Sigmoid colon (tissue), 4 donors: ENCODE results near the gene CENPF.

Experiments used
- CTCF ChIP-seq, 4 experiments: fragments of 450-650 bp in 3 of 4; fragments of 200-600 bp in 1 of 4; IDR thresholded peaks; one replicate each; pipeline ENCODE4 v1.5.1; 2016 to 2019; ENCODE audit warnings: antibody characterized with exemption in 4 of 4, mild to moderate bottlenecking in 3 of 4, moderate library complexity in 2 of 4
- POLR2A ChIP-seq, 2 donors: fragments of 450-650 bp; IDR thresholded peaks; one replicate each; pipeline ENCODE4 v1.6.1; 2016; ENCODE audit warnings: antibody characterized with exemption in 2 of 2, mild to moderate bottlenecking in 2 of 2, moderate library complexity in 2 of 2
- POLR2AphosphoS5 ChIP-seq, 4 donors: sonication (generic); formaldehyde crosslinking; IDR thresholded peaks; one replicate each; pipeline ENCODE4 v1.6.1; 2017; ENCODE audit warnings: antibody characterized with exemption in 4 of 4

DNA sequence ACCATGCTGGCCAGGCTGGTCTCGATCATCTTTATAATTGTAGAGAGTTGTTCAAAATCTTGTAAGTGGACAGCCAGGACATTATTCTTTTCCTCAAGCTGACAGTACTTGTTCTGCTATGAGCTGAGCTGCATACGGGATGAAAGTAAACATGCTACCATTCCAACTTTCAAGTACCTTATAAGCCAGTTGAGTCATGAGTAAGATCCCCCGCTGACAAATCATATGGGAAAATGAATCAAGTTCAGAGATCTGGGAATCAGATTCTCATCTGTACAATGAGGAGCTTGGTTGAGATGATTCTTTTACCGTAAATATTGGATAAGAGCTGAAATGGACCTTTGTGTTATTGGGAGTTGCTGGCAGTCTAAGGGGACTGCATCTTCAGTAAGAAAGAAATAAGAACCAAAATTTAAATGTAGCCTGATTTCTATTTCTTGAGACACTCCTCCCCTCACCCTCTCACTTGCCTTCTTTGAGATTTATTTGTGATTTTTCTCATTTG is 62.7 kb downstream of the CENPF start:
- TF ChIP-seq CTCF (IDR thresholded peaks at IDR 0.05) (no peak), POLR2AphosphoS5 (IDR thresholded peaks at IDR 0.05) (no peak), POLR2A (IDR thresholded peaks at IDR 0.05) (no peak)
